HEK293T (cell line): ENCODE measurements around the gene RPGR.

Experiments
- BHLHE40 ChIP-seq: fragments of 450-650 bp; IDR thresholded peaks from 2 replicates; pipeline ENCODE4 v1.6.1; 2016; ENCODE audit warnings: mild to moderate bottlenecking, moderate library complexity, borderline replicate concordance
- ELF4 ChIP-seq: fragments of 450-650 bp; IDR thresholded peaks from 2 replicates; pipeline ENCODE4 v1.6.1; 2017; ENCODE audit warnings: antibody characterized with exemption
- FOXA1 ChIP-seq: fragments of 450-650 bp; IDR thresholded peaks from 2 replicates; pipeline ENCODE4 v1.6.1; 2016; ENCODE audit warnings: mild to moderate bottlenecking
- FOXM1 ChIP-seq: fragments of 450-650 bp; IDR thresholded peaks from 2 replicates; pipeline ENCODE4 v1.6.1; 2017; ENCODE audit warnings: mild to moderate bottlenecking, borderline replicate concordance
- HDGF ChIP-seq: fragments of 450-650 bp; IDR thresholded peaks from 2 replicates; pipeline ENCODE4 v1.6.1; 2017; ENCODE audit warnings: antibody characterized with exemption, borderline replicate concordance
- LEF1 ChIP-seq: fragments of 450-650 bp; IDR thresholded peaks from 2 replicates; pipeline ENCODE4 v1.6.1; 2017; ENCODE audit warnings: mild to moderate bottlenecking, borderline replicate concordance
- PKNOX1 ChIP-seq: fragments of 450-650 bp; IDR thresholded peaks from 2 replicates; pipeline ENCODE4 v1.6.1; 2016
- SP1 ChIP-seq: fragments of 450-650 bp; IDR thresholded peaks from 2 replicates; pipeline ENCODE4 v1.6.1; 2017
- SUZ12 ChIP-seq: fragments of 450-650 bp; IDR thresholded peaks from 2 replicates; pipeline ENCODE4 v1.6.1; 2016; ENCODE audit warnings: mild to moderate bottlenecking

GRCh38 chrX:38233891-38234667 is 93.2 kb downstream of the RPGR start:
- TF ChIP-seq BHLHE40 (no peak), SUZ12 (no peak), FOXM1 (no peak), SP1 (no peak), FOXA1 (no peak), LEF1 (no peak), PKNOX1 (no peak), HDGF (no peak), ELF4 (no peak)
